GM18520 (cell line): ENCODE data around the gene DPYSL3.
"Not testable (repeated sequence)": the region's sequence is repeated elsewhere in the genome, so short reads cannot be mapped to it uniquely, and the experiment has no call there.

Experiments
- ATAC-seq: cut with Tn5 transposase; IDR thresholded peaks from one replicate; pipeline ENCODE4 v1.9.1; 2021; ENCODE audit not compliant: unreplicated experiment

DPYSL3 gene

GRCh38 chr5:147373328-147373727 lies 136.5 kb downstream of the DPYSL3 start:
- no peak for ATAC-seq

GRCh38 chr5:147372191-147372590 lies 137.7 kb downstream of the DPYSL3 start:
- no peak for ATAC-seq

GRCh38 chr5:147371290-147371689 lies 138.6 kb downstream of the DPYSL3 start:
- ATAC-seq, result no peak

DNA sequence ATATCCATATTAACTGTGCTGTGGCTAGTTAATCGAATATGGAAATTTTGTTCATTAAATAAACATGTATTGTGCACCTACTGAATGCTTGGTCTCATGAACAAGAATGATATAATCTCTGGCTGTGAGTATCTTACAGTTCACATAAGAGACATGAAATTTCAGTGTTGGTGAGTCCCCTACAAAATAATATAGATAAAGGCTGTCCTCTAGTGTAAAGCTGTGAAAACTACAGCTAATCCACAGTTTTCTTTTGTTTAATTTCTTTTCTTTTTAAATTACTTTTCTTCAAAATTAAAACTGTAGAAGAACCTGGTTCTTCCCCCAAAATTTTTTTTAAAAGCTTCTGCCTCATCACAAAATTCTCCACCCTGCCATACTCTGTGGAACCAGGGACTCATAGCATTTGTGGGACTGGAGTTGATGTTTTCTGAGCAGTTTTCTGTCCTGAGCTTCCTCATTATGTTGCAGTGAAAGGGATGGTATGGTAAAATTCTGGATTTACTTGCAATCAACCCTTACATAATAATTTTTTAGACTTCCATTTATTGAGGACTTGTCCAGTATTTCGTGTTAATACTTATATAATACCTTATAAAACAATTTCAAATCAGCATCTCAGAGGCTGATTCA lies 140.0 kb downstream of the DPYSL3 start:
- no peak for ATAC-seq

- ATAC-seq, result not testable (repeated sequence)
These were observed 142.5 kb downstream of the DPYSL3 start for GRCh38 chr5:147367381-147367780.

DNA sequence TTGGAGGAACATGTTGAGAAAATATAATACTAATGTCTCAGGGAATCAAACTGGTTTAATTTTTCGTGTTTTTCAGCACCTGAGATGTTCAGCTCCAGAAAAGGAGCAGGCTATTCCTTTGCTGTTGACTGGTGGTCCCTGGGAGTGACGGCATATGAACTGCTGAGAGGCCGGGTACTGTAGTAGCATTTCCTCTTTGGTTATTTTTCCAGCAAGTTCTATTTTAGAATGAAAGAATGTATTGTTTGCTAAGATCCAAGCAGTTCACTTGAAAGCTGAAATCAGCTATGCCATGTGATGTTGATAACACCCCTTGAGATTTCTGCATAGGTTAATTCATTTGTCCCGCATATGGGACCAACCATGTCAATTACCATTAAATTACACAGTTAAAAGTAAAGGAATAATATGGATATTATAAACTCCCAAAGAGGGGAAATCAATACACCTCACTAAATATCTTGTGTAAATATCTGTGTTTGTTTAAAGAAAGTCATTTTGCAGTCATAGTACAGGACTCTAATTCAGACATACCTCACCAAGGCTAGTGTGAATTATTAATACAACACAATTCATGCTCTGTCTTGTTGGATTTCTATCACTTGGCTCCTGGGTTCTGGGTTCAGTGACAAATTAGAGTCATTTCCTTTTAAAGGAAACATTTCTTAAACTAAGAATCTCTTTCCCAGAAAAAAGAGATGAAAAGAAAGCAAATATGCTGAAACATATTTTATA lies 148.3 kb downstream of the DPYSL3 start:
- ATAC-seq, result no peak

- ATAC-seq, result no peak
These were observed 149.1 kb downstream of the DPYSL3 start for GRCh38 chr5:147360816-147361215.

- no peak for ATAC-seq
These were observed 150.3 kb downstream of the DPYSL3 start for GRCh38 chr5:147359581-147359980.

- ATAC-seq, result no peak
These were observed 150.8 kb downstream of the DPYSL3 start for GRCh38 chr5:147359101-147359500.

GRCh38 chr5:147349241-147349640 lies 160.6 kb downstream of the DPYSL3 start:
- ATAC-seq, result no peak

- ATAC-seq, result no peak
These were observed 161.4 kb downstream of the DPYSL3 start for GRCh38 chr5:147348451-147348850.

- ATAC-seq, result no peak
These were observed 161.8 kb downstream of the DPYSL3 start for GRCh38 chr5:147348046-147348445.

- ATAC-seq, result no peak
These were observed 163.8 kb downstream of the DPYSL3 start for GRCh38 chr5:147346006-147346561.

- ATAC-seq, result no peak
These were observed 165.0 kb downstream of the DPYSL3 start for GRCh38 chr5:147344861-147345260.

- ATAC-seq, result no peak
These were observed 168.5 kb downstream of the DPYSL3 start for GRCh38 chr5:147341345-147341744.

- no peak for ATAC-seq
These were observed 168.9 kb downstream of the DPYSL3 start for GRCh38 chr5:147340941-147341340.
